ENCODE results near the gene MBTPS1. TPM values are rescaled to one million over a fixed set of nuclear protein-coding genes. Genes with fewer than 3 reads are reported as not detected.

Gene MBTPS1
- total RNA-seq, 1 donor from 2014 or later, result 136 TPM

GRCh38 chr16:84014570-84015327 lies 102.0 kb downstream of the MBTPS1 start:
- Mint-ChIP-seq H3K4me1 (ENCODE audit: unreplicated experiment) (no peaks in the 10 kb centered on the region), H3K9me3 (ENCODE audit: unreplicated experiment) (peaks cover 5% of the 10 kb centered on the region), H3K27me3 (ENCODE audit: unreplicated experiment) (peaks cover 2% of the 10 kb centered on the region), H3K4me3 (ENCODE audit: unreplicated experiment) (no peak overlapping the region), H3K27ac (ENCODE audit: unreplicated experiment) (no peak overlapping the region), H3K36me3 (ENCODE audit: unreplicated experiment) (no peaks in the 10 kb centered on the region)
- no peak for DNase-seq (ENCODE audit: extremely low spot score, unreplicated experiment)
- TF ChIP-seq CTCF (IDR thresholded peaks at IDR 0.05), result no peak

DNA sequence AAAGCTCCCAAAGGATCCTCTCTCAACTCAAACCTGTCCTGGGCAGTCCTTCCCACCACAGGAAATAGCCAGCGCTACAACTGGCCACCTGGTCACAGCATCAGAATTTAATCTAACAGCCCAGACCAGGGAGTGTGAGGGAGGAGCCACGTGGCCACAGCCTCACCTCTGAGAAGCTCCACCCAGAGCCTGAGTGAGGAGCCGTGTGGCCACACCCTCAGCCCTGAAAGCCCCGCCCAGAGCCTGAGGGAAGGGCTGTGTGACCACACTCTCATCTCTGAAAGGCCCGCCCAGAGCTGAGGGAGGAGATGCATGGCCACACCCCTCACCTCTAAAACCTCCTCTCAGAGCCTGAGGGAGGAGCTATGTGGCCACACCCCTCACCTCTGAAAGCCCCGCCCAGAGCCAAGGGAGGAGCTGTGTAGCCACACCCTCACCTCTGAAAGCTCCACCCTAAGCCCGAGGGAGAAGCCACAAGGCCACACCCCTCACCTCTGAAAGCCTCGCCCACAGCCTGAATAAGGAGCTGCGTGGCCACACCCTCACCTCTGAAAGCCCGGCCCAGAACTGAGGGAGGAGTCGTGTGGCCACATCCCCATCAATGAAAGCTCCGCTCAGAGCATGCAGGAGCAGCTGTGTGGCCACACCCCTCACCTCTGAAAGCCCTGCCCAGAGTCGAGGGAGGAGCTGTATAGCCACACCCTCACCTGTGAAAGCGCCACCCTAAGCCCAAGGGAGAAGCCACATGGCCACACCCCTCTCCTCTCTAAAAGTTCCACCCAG lies 102.8 kb downstream of the MBTPS1 start:
- DNase-seq (ENCODE audit: extremely low spot score, unreplicated experiment), result no peak
- H3K27me3 Mint-ChIP-seq (ENCODE audit: unreplicated experiment), result peaks cover 2% of the 10 kb centered on the region
- no peaks in the 10 kb centered on the region for H3K36me3 Mint-ChIP-seq (ENCODE audit: unreplicated experiment)
- no peaks in the 10 kb centered on the region for H3K4me1 Mint-ChIP-seq (ENCODE audit: unreplicated experiment)
- H3K27ac Mint-ChIP-seq (ENCODE audit: unreplicated experiment), result no peak overlapping the region
- TF ChIP-seq CTCF (IDR thresholded peaks at IDR 0.05), result no peak
- no peaks in the 10 kb centered on the region for H3K9me3 Mint-ChIP-seq (ENCODE audit: unreplicated experiment)
- H3K4me3 Mint-ChIP-seq (ENCODE audit: unreplicated experiment), result no peak overlapping the region

DNA sequence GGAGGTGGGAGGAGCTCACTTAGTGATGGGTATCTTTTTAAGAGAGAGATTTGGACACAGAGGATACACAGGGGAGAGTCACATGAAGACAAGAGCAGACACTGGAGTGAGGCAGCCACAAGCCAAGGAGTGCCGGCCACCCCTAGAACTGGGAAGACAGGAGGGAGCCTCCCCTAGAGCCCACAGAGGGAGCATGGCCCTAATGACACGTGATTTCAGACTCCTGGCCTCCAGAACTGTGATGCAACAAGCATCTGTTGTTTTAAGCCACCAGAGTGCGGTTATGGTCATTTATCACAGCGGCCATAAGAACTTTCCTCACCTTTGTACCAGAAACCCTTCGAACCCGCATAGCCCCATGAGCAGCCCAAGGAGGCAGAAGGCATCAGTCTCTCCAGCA lies 107.5 kb downstream of the MBTPS1 start:
- Mint-ChIP-seq H3K36me3 (ENCODE audit: unreplicated experiment) (no peaks in the 10 kb centered on the region), H3K27me3 (ENCODE audit: unreplicated experiment) (peaks cover 8% of the 10 kb centered on the region)

DNA sequence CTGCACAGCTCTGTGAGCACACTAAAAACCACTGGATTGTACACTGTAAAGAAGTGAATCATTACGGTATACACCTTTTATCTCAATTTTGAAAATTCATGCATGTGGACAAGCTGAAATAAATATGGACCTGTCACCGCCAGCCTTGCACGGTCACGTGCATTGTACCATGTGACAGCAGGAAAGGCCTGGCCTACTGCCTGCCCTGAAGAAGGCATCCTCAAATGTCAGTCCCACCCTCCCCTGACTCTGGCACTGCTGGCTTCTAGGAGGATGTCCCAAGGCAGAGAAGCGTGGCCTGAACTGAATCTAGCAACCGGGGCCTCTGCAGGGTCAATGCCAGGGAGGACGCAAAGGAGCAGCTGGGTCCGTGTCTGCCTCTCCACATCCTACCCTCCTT lies 108.8 kb downstream of the MBTPS1 start:
- H3K36me3 Mint-ChIP-seq (ENCODE audit: unreplicated experiment), result no peaks in the 10 kb centered on the region

More for the DNA sequence above, 107.5 kb downstream of the MBTPS1 start:
- no peak for DNase-seq (ENCODE audit: extremely low spot score, unreplicated experiment)
- Mint-ChIP-seq H3K27ac (ENCODE audit: unreplicated experiment) (no peak overlapping the region), H3K9me3 (ENCODE audit: unreplicated experiment) (no peaks in the 10 kb centered on the region), H3K4me3 (ENCODE audit: unreplicated experiment) (no peak overlapping the region), H3K4me1 (ENCODE audit: unreplicated experiment) (no peaks in the 10 kb centered on the region)
- TF ChIP-seq CTCF (IDR thresholded peaks at IDR 0.05), result no peak

More for the DNA sequence above, 108.8 kb downstream of the MBTPS1 start:
- Mint-ChIP-seq H3K4me1 (ENCODE audit: unreplicated experiment) (no peaks in the 10 kb centered on the region), H3K4me3 (ENCODE audit: unreplicated experiment) (no peak overlapping the region), H3K27me3 (ENCODE audit: unreplicated experiment) (peaks cover 15% of the 10 kb centered on the region), H3K9me3 (ENCODE audit: unreplicated experiment) (no peaks in the 10 kb centered on the region), H3K27ac (ENCODE audit: unreplicated experiment) (no peak overlapping the region)
- TF ChIP-seq CTCF (IDR thresholded peaks at IDR 0.05), result no peak
- DNase-seq (ENCODE audit: extremely low spot score, unreplicated experiment), result no peak
